Measurements from ENCODE around the gene FAM83E. TPM values are rescaled to one million over a fixed set of nuclear protein-coding genes. Genes with fewer than 3 reads are reported as not detected.

FAM83E gene
- total RNA-seq, 4 donors from 2014 or later: 1.8 TPM; not detected in 2

- Histone ChIP-seq H3K4me3 (no peak overlapping the region), H3K9me3 (no peaks in the 10 kb centered on the region), H3K27me3 (no peaks in the 10 kb centered on the region), H3K36me3 (no peaks in the 10 kb centered on the region), H3K4me1 (no peaks in the 10 kb centered on the region), H3K27ac (no peak overlapping the region)
- DNase-seq: no peak
- intact Hi-C loops (cut with DNase I; ENCODE audit: low total_unique reads): no loop called here
- TF ChIP-seq, protein P1, sequence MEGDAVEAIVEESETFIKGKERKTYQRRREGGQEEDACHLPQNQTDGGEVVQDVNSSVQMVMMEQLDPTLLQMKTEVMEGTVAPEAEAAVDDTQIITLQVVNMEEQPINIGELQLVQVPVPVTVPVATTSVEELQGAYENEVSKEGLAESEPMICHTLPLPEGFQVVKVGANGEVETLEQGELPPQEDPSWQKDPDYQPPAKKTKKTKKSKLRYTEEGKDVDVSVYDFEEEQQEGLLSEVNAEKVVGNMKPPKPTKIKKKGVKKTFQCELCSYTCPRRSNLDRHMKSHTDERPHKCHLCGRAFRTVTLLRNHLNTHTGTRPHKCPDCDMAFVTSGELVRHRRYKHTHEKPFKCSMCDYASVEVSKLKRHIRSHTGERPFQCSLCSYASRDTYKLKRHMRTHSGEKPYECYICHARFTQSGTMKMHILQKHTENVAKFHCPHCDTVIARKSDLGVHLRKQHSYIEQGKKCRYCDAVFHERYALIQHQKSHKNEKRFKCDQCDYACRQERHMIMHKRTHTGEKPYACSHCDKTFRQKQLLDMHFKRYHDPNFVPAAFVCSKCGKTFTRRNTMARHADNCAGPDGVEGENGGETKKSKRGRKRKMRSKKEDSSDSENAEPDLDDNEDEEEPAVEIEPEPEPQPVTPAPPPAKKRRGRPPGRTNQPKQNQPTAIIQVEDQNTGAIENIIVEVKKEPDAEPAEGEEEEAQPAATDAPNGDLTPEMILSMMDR (IDR thresholded peaks at IDR 0.05): no peak
- no peak for TF ChIP-seq POLR2A (IDR thresholded peaks at IDR 0.05)
Measured at GRCh38 chr19:48565090-48565489, 49.8 kb downstream of the FAM83E start.

Other genes with a start within 250 kb of the FAM83E start
- gene KDELR1, start 223.5 kb downstream of the FAM83E start, total RNA-seq: 100 to 1,000 TPM in 2 of 4 donors, 10 to 100 TPM in 2; 58.5 to 137 (median 89.3) TPM
- gene GRIN2D, start 221.4 kb downstream of the FAM83E start, total RNA-seq: 1 to 10 TPM in 1 of 4 donors, under 1 TPM in 2, not detected in 1; under 0.01 to 2.4 (median 0.21) TPM
- gene GRWD1, start 169.1 kb downstream of the FAM83E start, total RNA-seq: 10 to 100 TPM in 2 of 4 donors, 1 to 10 TPM in 2; 7.7 to 33.8 (median 21.3) TPM
- 1 to 10 TPM in 2 of 4 donors, under 1 TPM in 1, not detected in 1; 0.29 to 2.2 (median 1.2) TPM for gene KCNJ14, start 159.5 kb downstream of the FAM83E start, total RNA-seq
- 10 to 100 TPM in 3 of 4 donors, 1 to 10 TPM in 1; 7.2 to 70.3 (median 36.5) TPM for gene CYTH2, start 145.7 kb downstream of the FAM83E start, total RNA-seq
- gene LMTK3, start 103.2 kb downstream of the FAM83E start, total RNA-seq: under 1 TPM in 2 of 4 donors, not detected in 2; 0.28 to 0.52 TPM
- under 1 TPM in 1 of 4 donors, not detected in 3; 0.41 TPM for gene SULT2B1, start 62.9 kb downstream of the FAM83E start, total RNA-seq
- not detected for gene SPACA4, start 8.3 kb downstream of the FAM83E start, total RNA-seq
- gene RPL18, start 4.1 kb upstream of the FAM83E start, total RNA-seq: 1,000 to 10,000 TPM; 1,515 to 5,795 (median 3,195) TPM
- gene SPHK2, start 4.4 kb upstream of the FAM83E start, total RNA-seq: 10 to 100 TPM; 10.0 to 27.2 (median 21.7) TPM
- gene DBP, start 22.3 kb upstream of the FAM83E start, total RNA-seq: 10 to 100 TPM in 2 of 4 donors, 1 to 10 TPM in 1, not detected in 1; 3.1 to 29.8 (median 11.3) TPM
- 10 to 100 TPM in 2 of 4 donors, under 1 TPM in 2; 0.51 to 55.1 (median 8.1) TPM for gene CA11, start 31.1 kb upstream of the FAM83E start, total RNA-seq
- 1 to 10 TPM in 2 of 4 donors, not detected in 2; 1.1 to 4.1 TPM for gene NTN5, start 57.9 kb upstream of the FAM83E start, total RNA-seq
- gene FUT2, start 80.9 kb upstream of the FAM83E start, total RNA-seq: 1 to 10 TPM in 1 of 4 donors, not detected in 3; 1.0 TPM
- gene MAMSTR, start 104.6 kb upstream of the FAM83E start, total RNA-seq: 10 to 100 TPM in 1 of 4 donors, 1 to 10 TPM in 1, under 1 TPM in 1, not detected in 1; 0.26 to 24.2 (median 3.0) TPM
- gene RASIP1, start 125.5 kb upstream of the FAM83E start, total RNA-seq: 100 to 1,000 TPM in 1 of 4 donors, 10 to 100 TPM in 2, 1 to 10 TPM in 1; 5.9 to 105 (median 31.9) TPM
- 1 to 10 TPM in 1 of 4 donors, under 1 TPM in 1, not detected in 2; under 0.01 to 2.3 TPM for gene IZUMO1, start 131.8 kb upstream of the FAM83E start, total RNA-seq
- gene FUT1, start 137.6 kb upstream of the FAM83E start, total RNA-seq: 10 to 100 TPM in 1 of 4 donors, 1 to 10 TPM in 3; 1.5 to 17.7 (median 4.4) TPM
- not detected for gene FGF21, start 140.4 kb upstream of the FAM83E start, total RNA-seq
- 10 to 100 TPM in 3 of 4 donors, 1 to 10 TPM in 1; 9.2 to 54.3 (median 24.6) TPM for gene BCAT2, start 196.0 kb upstream of the FAM83E start, total RNA-seq
- 10 to 100 TPM in 1 of 4 donors, 1 to 10 TPM in 3; 5.6 to 31.9 (median 8.7) TPM for gene HSD17B14, start 221.4 kb upstream of the FAM83E start, total RNA-seq